ENCODE data around the gene HINFP.
"Not testable (repeated sequence)": the region's sequence is repeated elsewhere in the genome, so short reads cannot be mapped to it uniquely, and the experiment has no call there.

Gene HINFP

DNA sequence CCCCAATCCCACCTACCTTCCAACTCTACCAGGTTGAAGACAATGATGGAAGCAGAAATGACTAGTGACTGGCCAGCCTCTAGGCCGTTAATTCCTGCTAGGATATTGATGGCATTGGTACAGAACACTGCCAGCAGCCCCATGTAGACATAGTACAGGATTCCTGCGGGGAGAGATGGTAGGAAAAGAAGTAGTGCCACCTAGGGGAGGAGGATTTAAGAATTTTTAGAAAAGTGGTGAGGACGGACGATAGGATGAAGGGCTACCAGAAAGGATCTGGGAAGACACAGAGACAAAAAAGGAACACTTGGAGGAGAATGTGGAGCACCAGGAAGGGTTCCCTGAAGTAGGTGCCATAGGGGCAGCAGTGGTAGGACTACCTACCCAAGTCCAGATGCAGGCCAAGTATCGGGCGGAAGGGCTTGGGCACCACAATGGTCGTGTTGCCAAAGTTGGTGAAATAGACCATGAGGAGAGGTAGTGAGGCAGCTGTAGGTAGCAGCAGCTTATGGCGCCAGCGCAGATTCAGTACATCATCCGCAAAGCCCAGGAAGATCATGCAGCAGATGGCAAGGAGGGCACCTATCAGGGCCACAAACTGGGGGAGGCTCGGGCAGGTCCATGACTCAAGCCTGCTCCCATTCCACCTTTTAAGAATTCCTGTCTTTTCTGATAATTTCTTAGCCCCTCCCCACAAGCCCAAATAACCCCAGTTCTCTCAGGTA is 21.0 kb upstream of the HINFP start:
- peak; percentile 33 for DNase-seq

DNA sequence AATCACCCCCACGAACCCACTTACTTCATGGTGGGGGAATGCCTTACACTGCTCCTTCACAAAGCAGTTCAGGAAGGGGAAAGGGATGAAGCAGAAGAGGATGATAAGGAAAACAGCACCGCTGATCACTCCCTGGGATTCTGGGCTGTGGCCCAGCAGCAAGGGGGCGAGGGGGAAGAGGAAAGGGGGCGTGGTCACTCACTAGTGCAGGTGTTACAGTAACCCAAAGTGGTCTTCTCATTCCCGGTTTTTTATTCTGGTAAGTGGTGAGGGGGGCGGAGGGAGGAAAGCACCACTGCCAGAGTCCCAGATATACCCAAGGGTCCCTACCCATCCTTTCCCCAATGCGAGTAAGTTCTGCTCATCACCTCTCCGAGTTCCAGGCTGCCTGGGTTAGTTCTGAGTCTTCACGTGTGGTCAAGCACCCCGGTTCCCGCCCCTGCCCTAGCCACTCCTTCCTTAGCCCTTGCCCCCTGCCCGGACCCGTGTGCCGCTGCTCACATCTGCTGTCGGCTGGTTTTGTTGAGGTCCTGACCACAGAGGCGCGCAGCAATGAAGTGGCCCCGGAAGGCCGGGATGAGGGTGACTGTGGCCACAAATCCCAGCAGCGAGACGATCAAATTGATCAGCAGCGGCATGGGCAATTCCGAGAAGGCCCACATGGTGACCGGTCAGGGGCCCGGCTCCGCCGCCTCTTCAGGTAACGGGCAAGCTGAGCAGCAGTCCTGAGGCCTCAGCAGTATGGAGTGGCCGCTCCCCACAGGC is 20.2 kb upstream of the HINFP start:
- no peak for DNase-seq

DNA sequence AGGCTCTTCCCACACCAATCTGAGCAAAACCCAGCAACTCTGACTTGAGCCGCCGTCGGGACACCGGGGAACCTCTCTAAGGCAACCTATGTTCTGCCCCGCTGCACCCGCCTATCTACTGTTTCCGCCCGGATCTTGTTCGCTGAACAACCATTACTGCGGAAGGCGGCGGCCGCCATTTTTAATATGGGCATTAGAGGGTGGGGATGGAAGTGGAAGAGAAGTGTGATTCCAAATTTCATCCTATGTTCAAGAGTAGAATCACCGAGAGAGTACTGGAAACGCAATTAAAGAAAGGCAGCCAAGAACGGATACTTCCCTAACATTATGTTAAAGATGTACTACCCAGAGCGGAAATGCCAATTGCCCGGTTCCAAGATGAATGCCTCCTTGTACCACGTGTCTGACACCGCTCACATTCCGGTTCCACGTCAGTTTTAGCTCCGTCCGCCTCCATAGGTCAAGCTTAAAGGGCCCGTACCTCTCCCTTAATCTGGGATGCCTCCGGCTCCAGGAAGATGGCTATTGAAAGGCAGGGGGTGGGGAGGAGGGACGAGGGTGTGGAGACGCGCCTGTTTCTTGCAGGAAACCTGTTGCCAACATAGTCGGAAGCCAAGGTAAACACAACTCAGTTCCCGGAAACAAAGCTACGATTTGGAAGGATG is 19.5 kb upstream of the HINFP start, which contains the start of gene DPAGT1:
DPAGT1 (minus strand) TSS at position 95 of the 665 bp plus-strand sequence. CDS start 198 bp downstream, outside the sequence.
- peak; percentile 100 for DNase-seq

DNA sequence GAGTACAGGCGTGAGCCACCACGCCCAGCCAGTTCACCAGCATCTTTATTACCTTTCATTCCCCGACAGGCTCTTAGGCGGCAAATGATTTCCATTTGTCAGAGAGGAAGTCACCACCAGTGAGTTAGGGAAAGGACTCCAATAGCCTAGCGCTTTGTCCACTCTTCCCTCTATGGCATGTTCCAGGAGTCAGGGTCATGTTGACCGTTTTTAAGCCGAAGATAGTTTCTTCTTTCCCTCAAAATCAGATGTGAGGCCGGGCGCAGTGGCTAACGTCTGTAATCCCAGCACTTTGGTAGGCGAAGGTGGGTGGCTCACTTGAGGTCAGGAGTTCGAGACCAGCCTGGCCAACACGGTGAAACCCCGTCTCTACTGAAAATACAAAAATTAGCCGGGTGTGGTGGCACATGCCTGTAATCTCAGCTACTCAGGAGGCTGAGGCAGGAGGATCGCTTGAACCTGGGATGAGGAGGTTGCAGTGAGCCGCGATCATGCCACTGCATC is 18.2 kb upstream of the HINFP start:
- DNase-seq: not testable (repeated sequence)

DNA sequence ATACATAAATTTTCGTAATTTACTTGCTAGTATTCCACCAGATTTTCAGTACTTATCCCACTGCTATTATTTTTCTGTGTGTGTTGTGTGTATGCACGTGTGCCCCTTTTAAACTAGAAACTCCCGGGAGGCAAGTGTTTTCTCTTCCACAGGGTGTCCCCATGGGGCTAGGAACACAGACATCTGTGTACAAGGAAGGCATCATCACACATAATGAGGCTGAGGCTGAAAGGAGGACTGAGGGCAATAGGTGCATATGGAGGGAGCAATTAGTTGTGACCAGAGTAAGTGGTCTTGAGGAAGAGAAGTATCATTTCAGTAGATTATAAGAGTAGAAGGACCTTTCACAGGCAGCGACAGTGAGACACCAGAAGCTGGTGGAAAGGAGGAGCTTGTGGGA is 17.6 kb upstream of the HINFP start:
- peak; percentile 36 for DNase-seq

DNA sequence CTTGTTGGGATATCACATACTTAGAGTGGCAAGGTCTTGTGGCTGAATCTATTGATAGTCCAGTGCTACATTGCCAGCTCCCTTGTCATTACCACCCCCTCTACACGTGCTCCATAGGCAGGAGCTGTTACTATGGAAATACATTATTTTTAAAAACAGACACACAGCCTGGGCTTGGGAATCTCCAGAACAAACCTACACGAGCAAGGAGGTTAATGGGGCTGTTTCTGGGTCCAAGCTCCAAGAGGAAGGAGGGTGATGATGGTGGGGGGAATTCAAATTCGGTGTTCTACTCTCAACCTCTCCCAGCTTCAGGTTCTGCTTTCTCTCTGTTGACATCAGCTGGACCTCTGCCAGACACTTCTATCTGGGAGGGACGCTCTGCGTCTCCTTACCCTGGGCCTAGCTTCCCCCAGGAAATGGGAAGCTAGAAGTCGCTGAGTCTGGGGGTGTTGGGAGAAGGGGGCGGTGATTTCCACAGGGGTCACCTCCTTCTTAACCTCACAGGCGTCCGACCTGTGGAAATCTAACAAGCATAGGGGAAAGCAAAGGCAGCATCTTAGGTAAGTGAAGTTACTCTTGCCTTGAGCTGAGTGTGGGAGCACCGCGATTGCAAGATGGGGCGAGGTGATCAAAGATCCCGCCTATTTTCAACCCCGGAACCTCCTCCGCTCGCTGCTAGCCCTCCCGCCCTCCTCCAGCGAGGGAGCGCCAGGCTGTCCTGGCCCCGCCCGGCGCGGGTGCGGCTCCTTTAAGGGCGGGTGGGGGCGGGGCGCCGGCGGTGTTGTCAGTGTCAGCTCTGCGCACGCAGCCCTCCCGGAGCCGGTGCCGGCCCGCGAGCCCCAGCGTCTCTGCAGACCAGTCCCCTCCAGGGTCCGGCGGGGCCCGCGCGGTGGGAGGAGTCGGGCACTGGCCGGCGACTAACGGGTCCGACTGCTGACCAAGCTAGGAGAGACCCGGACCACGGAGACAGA is 14.5 kb upstream of the HINFP start, which contains the start of gene C2CD2L:
C2CD2L (plus strand) TSS at position 781 of the 974 bp plus-strand sequence. CDS start 398 bp downstream, outside the sequence.
- peak; percentile 84 for DNase-seq

DNA sequence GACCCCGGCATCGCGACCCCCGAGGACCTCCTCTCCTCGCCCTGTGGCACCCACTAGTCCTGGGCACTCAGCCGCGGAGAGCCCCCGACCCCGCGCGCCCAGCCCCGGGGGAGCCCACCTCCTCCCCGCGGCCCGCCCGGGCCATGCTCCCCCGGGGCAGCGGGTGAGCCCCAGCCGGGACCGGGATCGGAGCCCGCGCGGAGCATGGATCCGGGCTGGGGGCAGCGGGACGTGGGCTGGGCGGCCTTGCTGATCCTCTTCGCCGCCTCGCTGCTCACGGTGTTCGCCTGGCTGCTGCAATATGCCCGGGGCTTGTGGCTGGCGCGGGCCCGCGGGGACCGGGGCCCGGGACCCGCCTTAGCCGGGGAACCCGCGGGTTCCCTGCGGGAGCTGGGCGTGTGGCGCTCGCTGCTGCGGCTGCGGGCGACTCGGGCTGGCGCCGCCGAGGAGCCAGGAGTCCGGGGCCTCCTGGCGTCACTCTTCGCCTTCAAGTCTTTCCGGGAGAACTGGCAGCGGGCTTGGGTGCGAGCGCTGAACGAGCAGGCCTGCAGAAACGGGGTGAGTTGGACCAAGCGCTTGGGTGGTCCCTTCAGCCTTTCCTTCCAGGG is 13.7 kb upstream of the HINFP start:
- no peak for DNase-seq

DNA sequence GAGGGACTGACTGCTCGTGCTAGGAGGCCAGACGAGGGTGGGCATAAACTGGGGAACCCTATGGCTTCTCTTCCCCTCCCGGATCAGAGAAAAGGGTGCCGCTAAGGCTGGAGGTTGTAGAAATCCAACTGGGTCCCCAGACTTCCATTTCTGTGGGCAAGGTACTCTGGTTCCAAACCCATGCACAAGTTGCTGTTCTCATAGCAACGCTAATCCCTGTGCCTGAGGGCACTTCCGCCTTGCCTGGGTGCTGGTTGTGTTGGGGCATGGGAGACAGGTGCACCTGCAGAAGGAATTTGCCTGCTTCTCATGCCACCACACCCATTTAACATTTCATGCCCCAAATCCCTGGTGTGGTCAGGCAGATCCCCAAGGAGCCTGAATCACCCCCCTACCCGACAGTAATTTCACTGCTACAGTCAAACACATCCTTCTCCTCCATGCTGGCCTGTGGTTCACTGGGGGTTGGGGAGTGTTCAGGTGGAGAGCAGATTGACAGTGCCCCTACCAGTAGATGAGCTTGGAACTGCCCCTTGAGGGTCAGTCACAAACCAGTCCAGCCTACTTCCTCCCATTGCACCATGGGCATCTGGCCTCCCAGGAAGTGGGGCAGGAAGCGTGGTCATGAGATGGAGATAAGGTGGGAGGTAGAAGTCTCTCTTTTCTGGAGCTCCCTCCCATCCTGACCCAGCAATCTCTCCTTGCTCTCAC is 13.1 kb upstream of the HINFP start:
- DNase-seq: peak; percentile 28

DNA sequence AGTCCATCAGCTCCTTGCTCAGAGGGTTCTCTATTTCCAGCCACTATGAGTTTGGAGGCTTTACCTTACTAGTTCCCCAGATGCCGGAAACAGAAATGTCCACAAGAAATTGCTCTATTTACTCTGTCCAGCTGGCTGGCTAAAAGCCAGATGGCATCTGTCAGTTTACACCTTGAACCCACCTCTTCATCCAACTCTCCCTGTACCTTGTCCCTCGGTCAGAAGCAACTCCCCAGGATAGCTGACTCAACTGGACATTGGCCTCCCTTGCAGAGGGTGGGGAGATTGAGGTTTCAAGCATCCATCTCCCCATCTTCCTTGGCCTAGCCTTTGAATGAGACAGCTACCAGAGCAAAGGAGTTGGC is 12.5 kb upstream of the HINFP start:
- no peak for DNase-seq

DNA sequence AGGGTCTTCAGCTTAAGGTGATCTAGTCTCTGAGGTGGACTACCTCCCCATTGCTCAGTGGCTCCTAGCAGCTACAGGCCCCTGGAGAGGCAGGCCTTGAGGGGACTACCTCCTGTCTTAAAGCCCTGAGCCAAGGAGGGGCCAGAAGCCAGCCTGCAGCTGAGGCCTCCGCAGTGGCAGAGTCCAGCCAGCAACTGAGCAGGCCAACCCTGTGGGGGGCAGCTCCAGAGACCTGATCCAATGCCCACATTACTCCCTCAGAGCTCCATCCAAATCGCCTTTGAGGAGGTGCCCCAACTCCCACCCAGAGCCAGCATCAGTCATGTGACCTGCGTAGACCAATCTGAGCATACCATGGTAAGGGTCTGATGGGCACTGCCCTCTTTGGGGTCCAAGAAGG is 11.5 kb upstream of the HINFP start:
- DNase-seq: no peak

DNA sequence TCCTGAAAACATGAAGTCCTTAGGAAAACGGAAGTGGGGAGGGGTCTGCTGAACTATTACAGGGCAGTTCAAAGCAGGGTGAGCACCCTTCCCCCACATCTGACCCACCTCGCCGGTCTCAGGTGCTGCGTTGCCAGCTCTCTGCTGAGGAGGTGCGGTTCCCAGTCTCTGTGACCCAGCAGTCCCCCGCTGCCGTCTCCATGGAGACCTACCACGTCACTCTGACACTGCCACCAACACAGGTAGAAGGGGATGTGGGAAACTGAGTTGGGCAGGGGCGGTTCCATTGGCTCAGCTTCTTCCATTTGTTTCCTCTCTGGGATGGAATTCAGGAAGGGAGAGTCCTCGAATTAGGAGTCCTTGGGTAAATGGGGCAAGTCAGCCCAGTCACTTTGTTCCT is 10.9 kb upstream of the HINFP start:
- DNase-seq: no peak

DNA sequence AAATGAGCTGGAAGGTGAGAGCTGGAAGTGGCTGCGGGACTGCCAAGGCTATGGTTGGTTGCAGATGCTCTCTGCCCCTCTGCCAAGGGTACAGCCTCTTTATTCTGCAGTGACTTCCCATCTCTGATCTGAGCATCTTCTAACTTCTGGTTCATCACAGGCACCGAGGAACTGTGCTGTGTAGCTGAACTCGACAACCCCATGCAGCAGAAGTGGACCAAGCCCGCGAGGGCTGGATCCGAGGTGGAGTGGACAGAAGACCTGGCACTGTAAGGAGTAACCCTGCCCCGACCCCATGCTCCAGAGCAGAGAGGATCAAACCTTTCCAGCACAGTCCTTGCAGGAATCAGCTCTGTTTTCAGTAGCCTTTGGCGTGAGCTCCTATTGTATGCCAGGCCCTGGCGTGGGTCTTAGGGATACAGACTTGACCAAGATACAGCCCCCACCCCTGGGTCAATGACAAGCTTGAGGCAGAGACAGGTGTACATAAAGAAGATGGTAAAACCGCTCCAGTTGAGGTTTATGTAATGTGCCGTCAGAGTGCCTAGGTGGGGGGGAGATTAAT is 9.9 kb upstream of the HINFP start:
- no peak for DNase-seq

DNA sequence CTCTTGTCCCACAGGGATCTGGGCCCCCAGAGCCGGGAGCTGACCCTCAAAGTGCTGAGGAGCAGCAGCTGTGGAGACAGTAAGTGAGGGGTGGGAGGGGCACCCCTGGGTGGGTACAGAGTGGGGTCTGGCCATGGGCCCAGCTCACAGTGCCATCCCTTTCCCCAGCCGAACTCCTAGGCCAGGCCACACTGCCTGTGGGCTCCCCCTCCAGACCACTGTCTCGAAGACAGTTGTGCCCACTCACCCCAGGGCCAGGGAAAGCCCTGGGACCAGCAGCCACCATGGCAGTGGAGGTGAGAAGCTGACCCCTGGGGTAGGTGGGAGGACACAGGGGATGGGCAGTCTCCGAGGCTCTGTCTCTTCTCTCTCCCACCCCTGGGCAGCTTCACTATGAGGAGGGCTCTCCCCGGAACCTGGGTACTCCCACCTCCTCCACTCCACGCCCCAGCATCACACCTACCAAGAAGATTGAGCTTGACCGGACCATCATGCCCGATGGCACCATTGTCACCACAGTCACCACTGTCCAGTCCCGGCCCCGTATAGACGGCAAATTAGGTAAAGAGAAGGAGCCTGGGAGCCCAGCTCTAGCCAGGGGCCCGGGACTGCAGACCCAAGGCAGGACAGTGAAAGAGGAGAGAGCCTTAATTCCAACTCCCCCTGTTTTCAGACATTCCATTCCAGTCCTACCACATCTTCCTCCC is 8.9 kb upstream of the HINFP start:
- DNase-seq: no peak

DNA sequence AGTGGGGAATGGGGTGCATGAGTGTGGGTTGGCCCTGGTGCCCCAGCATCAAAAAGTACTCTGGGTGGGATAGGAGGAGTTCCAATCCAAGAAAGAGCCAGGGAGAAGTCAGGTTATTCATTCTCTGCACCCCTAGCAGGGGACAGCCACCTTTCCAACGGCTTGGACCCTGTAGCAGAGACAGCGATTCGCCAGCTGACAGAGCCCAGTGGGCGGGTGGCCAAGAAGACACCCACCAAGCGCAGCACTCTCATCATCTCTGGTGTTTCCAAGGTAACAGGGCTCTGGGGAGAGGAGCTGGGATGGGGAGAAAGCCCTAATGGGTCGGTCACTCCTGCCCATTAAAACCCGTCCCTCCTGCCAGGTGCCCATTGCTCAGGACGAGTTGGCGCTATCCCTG is 7.7 kb upstream of the HINFP start:
- DNase-seq: no peak

DNA sequence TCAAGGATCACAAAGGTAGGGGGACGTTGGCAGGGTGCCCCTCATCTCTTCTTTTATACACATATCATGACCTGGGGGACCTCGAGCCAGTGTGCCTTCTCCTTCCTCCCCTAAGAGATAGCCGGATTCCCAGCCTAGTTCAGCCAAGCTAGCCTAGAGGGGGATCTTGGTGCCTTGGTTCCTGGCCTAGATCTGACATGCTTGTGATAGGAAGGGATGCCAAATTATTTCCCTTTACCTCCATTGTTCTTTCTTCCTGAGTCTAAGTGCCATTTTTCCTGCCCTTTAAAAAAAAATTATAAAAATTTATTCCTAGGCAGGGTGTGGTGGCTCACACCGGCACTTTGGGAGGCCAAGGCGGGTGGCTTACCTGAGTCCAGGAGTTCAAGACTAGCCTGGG is 7.0 kb upstream of the HINFP start:
- no peak for DNase-seq

DNA sequence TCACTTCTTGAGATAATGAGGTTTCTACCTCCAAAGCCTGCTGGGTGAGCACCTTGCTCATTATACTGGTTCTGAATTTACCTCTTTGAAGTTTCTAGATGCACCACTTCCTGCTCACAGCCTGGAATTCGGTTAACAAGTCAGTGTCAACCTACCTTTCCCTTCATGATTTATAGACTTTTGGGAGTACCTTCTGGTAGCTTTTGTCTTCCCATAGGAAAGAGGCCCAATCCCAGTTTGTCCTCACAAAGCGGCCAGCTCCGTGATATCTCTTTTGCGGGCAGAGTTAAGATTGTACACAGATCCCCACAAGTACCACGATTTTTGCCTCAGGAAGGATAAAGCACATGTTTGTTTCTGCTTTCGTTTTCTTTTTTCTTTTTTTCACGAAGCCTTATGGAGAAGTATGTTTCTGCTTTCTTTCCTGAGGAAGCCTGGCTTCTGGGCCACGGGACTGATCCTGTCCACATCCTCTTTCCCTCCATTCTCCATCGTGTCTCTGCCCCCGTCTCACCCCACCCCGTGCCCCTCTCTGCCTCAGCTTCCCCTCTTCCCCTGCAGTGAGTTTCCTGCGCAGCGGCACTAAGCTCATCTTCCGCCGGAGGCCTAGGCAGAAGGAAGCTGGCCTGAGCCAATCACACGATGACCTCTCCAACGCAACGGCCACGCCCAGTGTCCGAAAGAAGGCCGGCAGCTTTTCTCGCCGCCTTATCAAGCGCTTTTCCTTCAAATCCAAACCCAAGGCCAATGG is 5.7 kb upstream of the HINFP start:
- DNase-seq: no peak

DNA sequence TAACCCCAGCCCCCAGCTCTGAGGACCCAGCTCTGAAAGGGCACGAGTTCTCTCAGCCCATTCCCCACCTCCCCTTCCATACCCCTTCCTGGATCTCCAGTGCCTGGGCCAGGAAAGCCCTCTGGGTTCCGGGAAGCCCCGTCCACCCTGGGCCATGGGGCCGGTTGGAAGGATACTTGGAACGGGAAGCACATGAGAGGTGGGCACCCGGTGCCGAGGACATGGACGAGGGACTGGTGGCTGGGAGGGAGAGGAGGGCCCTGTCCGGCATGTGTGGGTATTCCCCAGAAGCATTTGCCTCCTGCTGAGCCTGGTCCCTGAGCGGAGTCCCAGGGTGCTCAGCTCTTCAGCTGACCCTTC is 5.2 kb upstream of the HINFP start:
- no peak for DNase-seq

DNA sequence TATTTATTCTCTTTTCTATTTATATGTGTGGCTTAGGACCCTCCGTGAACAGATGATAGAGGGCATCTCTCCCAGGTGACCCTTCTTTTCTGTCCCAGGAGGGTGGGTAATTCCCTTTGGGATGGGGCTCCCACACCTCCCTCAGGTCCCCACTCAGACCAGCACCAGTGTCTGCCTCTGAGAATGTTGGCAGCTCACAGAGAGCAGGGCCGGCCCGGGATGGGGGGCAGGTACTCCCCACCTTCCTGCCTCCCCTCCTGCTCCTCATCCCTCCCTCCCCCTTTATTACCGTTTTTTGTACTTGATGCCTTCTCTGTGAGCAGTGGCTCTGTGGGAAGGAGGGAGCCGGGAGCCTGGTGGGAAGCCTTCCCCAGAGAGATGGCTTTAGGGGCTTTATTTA is 4.8 kb upstream of the HINFP start:
- DNase-seq: no peak

DNA sequence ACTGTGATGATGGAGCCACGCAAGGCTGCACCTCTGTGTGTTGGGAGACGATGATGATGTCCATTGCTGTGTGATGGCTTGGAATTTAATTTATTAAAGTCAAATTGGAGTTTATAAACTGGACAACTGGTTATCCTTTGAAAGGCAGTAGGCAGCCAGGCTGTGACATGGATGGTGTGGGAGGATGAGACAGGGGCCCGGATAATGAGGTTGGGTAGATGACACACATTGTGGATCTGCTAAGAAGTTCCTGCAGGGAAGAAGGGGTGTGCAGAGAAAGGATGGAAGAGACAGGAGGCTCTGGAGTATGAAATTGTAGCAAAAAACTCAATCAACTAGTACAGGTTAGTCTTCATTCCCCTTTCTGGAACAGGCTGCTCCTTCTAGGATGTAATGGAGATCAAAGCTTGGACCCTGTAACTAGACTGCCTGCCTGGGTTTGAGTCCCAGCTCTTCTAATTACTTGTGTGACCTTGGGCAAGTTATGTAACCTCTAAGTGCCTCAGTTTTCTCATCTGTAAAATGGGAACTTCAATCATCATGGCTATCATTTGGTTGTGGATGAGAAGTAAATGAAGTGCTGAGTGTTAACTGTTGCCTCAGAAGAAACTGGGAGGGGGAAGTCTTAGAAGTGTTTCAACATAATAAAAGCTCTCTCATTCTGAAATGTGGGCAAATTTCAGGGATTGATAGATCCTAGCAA is 4.2 kb upstream of the HINFP start:
- no peak for DNase-seq
